GM21723 (cell line): ENCODE data around the gene CCNY.

ENCODE experiments used
- ATAC-seq: cut with Tn5 transposase; IDR thresholded peaks from one replicate; pipeline ENCODE4 v1.9.1; 2021; ENCODE audit warnings: mild to moderate bottlenecking, moderate library complexity; ENCODE audit not compliant: unreplicated experiment

The CCNY gene

DNA sequence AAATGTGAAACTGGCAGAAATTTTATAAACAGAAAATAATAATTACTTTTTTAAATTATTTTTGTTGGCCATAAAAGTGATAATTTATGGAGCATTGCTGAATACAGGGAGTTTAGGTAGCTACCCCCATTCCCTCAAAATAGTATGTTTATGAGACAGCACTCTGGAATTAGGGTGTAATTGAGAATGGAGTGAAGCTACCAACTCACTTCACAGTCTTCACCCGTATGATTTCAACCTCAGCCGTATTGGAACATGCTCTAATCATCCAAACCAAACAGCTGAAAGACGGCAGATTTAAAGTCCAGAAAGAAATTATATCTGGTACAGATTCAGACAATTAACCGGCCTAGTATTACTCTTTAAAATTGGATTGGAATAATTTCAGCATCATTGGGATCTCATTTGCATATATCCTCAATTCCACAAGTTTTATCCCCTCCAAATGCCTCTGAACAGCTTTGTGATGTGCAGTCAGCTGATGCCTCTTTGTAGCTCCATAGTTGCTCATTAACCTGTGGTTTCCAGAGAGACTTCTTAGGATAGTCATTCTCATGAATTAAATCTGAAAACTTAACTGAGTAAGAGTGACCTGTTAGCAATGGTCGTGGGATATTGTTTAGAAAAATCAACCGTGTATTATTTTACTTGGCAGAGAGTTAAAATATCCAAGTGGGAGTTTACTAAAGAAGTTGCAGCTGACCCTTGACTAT lies 209.7 kb downstream of the CCNY start:
- no peak for ATAC-seq

DNA sequence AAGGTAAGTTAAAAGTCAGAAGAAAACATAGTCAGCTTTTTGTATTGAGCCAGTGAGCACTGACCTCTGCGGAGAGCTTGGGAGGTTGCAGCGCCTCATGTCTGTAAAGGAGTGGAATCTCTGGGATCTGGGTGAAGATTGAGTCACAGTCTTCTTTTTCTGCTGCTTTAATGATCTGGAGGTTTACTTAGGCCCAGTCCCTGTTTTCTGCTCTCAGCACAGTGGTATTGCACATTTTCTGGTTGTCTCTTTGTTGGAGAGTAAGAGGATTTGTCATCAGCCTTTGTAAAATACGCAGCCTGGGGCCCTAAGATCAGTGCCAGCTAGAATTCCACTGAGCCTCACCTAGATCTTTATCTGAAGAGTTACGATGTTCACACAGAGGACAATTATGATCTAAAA lies 210.5 kb downstream of the CCNY start:
- no peak for ATAC-seq

DNA sequence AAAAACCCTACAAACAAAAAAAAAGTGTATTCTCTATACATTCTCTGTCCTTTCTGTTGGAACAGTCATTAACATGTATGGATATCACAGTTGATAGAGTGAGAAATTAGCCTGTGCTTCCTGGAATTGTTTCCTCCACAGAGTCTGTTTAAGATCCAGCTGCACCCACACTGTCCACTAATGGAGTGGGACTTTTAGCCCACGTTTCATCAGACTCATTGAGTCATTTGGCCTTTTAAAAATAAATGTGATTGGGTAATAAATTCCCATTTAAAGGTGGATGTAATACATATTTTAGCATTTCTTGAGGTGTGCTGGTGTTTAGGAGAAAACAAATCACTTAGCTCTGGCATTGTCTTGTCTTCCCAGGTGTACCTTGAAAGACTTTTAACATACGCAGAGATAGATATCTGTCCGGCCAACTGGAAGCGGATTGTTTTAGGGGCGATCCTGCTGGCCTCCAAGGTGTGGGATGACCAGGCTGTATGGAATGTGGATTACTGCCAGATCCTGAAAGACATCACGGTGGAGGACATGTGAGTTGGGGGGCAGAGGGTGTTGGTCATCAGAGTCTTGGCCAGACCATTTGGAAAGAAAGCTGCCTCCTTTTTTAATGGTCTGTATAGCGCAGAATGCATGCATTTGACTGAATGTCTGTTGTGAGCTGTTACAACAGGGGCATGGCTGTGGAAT lies 216.5 kb downstream of the CCNY start:
- no peak for ATAC-seq

DNA sequence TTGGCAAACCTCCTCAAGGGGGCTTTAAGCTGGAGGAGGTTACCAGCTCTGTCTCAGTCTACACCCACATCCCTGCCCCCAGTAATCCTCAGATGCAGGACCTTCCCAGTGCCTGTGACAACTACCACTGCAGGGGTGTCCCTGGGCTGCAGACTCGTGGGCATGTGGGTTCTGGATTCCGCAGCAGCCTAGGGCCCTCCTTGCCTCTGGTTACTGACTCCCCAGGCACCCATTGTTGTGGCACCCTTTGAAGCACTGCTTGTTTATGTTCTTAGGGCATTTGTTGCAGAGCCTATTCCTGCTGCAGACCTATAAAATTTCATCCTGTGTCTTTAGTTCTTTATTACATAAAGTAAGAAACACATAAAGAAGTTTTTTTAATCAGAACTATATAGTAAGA lies 217.7 kb downstream of the CCNY start:
- ATAC-seq = no peak

DNA sequence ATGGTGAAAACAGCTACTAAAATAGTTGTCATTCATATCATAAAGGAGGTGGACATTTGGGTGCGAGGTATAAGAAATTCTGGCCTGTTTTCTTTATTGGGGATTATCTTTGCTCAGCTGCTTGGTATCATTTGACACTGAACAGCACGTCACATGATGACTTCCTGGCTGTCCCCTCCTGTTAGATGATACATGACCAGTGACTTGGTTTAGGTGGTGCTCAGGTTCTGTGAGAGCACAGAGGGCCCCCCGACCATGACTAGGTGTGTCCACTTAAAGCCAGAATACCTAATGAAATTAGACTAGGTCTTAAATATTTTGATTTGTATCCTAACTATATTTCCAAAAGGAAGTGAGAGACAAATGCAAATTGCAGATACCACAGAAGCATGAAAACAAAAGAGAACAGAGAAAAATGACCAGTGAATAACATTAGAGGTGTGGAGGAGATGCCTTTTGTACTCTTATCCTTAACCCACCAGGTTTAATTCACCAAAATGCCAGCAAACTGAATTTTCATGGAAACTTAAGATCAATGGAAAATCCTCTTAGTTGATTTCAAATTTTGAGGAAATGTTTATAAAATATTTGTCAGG lies 218.2 kb downstream of the CCNY start:
- peak; percentile 72 for ATAC-seq

DNA sequence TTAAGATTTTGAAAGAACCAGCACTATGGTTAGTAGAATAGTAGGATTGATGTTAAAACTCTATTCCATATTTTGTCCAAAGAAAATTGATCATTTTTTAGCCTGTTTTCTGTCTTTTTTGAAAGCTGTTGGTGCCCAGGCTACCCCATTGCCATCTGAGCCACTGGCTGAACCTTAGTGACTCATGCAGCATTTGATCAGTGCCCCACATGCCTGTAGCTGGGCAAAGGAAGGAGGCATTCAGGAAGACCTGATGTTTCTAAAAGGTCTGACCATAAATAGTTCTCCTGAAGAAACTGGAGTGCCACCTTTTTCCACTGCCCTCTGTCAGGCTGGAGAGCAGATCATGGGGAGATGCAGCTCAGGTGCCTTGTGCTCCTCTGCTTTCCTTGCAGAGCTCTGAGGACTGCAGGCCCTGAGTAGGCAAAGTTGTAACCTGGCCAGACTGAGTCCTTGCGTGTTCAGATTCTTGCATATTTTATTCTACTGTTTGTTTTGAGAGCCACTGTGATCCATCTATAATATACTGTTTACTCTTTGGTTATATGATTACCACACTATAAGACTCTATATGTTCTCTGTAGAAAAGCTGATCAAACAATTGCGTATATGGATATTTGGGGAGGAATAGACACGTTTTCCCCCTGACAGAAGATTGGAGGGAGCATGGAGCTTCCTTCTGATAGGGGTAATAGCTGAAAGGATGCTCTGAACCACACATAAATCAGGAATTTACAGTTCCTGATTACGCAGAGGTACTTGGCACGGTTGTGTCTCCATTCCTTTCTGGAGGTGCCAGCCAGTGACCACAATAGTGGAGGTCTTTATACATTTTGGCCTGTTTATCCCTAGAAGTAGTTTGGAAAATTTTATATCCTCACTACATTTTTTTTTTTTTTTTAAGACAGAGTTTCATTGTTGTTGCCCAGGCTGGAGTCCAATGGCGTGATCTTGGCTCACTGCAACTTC lies 219.9 kb downstream of the CCNY start:
- ATAC-seq = no peak

DNA sequence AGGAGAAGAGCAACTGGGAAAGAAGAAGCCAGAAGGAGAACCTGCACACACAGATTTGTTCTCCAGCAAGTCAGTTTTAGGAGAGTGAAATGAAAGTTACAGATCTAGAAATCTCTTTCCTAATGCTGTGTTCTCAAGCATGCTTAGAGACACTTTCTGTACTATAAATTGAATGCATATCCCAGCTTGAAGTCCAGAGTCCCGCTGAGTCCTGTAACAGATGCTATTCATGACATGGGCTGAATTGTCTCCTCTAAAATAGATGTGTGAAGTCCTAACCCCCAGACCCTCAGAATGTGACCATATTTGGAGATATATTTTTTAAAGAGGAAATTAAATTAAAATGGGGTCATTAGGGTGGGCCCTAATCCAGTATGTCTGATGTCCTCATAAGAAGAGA lies 222.0 kb downstream of the CCNY start:
- no peak for ATAC-seq

DNA sequence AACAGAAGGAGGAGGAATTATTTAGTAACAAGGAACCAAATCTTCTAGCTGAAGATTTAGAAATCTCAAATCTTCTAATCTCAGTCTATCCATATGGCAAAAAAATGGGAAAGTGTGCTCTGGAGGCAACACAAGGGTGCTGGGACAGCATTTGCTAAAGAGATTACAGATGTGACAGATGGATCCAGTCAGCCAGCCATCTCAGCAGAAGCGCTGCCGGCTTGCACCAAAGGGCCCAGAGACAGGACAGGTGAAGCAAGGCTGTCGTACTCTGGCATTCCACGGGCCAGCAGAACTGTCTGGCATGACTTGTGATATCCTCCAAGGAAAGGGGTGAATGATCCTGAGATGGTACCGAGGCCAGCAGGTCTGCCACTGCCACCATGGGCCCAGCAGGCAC lies 223.1 kb downstream of the CCNY start:
- no peak for ATAC-seq

DNA sequence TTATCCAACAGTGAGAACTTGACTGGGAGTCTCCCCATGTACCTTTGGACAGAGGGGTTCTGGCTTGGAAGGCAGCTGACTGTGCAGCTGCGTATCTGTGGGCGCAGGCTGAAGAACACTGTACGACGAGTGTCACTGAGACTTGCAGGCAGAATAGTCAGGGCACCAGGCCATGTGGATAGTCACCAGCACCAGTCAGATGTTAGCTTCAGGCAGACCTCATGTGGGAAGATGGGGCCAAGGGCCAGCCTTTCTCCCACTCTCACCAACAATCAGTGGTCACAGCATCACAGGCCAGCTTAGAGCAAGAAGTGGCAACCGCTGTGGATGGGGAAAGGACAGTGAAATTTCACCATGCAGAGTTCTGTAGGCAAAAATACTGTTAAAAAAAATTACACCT lies 225.4 kb downstream of the CCNY start:
- no peak for ATAC-seq

DNA sequence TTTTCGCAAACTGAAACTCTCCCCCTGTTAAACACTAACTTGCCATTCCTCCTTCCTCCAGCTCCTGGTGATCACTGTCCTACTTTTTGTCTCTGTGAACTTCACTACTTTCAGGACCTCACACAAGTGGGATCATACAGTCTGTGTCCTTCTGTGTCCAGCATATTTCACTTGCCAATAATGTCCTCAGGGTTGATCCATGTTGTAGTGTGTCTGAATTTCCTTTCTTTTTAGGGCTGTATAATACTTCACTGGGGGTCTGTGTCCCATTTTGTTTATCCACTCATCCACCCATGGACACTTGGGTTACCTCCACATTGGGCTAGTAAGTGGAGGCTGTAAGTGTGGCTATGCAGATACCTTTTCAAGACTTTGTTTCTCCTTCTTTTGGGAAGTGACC lies 226.1 kb downstream of the CCNY start:
- ATAC-seq = no peak

DNA sequence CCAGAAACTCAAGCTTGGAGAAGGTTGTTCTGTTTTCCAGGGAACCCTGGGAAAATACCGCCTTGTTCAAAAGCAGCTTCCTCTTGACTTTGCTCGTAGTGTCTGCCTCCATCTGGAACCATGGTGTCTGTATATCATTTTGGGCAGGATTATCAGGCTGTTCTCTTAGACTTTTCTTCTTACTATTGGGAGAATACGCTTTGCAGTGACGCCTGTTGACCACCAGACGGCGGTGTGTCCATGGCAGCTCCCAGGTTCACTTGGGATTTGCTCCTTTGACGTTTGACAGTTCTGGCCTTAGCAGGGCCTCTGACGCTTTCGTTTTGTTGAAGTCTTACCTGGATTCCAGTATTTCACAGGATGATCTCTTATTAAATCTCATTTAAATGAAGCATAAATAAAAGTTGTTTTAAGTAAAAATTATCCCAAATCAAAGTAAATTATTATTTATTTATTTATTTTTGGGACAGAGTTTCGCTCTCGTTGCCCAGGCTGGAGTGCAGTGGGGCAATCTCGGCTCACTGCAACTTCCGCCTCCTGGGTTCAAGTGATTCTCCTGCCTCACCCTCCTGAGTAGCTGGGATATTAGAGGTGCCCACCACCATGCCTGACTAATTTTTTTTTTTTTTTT lies 227.1 kb downstream of the CCNY start:
- no peak for ATAC-seq

DNA sequence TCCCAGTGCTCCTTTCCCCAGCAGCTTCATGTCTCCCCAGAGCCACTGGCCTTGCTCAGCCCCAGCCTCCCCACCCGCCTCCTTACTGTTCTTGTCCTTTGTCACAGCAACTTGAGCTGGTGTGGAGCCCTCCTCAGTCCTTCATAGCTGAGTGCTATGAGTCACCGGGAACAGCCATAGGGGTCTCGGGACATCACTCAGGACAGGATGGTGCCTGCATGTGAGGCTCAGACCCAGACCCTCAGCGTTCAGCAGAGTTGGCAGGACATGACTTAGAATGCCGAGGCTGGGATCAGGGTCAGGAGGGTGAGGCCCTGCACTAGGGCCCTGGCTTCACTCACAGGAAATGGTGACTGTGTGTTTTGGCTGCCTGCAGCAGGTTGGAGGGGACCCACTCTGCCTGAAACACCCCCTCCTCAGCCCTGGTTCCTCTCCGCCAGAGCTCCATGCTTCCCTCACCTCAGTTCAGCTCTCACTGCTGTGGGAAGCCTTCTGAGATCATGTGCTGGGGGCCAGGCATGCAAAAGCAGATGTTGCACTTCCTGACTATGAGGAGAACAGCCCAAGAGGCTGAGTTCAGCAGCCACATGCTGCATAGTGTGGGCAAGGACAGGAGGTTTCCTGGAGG lies 228.1 kb downstream of the CCNY start:
- peak; percentile 81 for ATAC-seq

DNA sequence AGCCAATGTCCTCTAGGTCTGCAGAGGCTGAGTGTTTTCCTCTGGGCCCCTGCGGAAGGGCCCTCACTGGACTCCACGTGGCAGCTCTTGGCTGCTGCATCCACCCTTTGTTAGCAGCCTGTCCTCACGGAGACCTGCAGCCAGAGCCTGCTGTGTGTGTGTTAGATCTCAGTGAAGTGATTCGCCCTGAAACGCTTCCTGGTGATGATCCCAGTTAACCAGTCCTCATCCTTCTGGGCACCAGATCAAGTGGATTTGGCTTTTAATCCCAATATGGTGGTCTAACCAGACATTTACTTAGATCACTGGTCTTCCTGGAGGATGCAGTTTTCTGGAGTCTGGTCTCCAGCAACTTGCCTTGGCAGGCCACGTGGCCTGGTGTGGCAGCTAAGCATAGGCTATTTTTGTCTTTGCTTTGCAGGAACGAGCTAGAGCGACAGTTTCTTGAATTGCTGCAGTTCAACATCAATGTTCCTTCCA lies 229.3 kb downstream of the CCNY start:
- no peak for ATAC-seq

DNA sequence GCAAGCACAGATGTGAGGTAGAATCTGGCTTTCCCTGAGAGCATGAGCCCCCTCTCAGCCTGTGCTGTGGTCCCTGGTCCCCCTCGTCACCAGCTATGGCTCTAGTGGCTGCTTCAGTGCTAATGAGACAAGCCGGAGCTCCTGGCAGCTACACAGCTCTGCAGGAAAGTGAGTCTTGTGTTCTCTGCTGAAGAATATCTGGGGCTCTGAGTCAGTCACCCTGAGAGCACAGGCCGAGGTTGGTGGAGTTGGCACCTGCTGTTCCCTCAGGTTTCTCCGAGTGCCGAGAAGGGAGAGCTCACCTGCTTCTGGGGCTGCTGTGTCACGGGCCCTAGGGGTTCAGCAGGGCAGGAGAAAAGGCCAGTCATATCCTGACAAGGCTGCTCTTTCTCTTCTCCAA lies 231.6 kb downstream of the CCNY start:
- no peak for ATAC-seq

DNA sequence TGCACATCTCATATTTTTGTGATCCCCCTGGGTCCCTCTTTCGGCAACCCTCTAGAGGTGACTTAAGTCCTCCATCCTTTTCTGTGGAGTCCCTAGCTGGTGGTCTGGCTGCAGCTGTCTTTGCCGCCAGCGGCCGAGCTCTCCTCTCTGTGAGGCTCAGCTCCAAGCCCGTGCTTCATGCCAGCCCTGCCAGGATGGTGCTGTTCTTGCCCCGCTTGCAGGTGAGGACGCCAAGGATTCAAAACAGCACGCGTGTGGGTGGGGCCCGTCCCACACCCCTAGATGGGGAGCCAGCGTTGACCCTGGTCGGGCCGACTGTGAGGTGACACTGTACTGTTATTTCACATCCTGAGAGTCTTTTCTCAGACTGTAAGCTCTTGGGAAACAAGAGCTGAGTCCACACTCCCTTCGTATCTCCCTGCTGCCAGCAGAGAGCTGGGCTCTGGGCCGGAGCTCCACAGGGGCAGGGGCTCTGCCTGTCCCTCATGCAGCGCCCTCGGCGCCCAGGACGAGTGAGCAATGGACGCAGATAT lies 232.2 kb downstream of the CCNY start:
- ATAC-seq = no peak

DNA sequence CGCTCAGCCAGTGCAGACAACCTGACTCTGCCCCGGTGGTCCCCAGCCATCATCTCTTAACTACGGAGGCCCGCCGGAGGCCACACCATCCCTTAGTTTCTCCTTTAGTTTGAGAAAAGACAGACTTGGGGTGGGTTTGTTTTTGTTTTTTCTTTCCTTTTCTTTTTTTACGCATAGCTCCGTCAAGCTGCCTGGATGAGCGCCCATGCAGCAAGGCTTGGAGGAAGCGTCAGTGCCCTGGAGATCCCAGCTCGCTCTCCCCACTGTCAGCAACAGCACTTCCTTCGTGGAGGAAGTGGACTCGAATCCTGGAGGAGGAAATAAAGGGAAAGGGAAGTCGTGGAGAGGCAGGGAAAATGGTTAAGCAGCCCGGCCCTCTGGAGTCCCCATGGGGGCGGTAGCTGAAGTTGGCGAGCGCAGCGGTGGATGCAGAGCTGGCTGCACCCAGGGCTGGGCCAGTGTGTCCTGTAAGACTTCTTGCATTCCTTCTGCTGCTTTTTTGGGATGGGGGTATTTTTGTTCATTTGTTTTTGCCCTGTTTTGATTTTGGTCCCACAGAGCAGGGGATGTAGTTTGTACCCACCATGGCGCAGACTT lies 232.9 kb downstream of the CCNY start:
- ATAC-seq = no peak

DNA sequence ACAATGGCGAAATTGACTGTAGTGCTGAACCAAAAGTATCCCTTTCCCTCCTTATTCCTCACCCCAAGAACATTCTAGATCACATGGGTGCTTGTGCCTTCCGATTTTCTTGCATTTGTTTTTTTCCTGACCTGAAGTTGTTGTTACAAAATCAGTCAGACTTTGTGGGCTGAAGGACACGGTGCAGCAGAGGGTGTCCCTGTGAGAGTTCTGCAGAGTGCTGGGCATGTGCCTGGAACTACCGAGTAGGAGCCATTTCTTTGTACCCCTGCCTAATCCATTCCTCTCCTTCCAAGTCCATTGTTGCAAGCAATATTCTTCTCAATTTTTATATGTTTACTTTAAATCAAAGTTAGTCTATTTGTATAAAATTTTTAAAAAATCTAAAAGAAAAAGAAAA lies 233.5 kb downstream of the CCNY start:
- ATAC-seq = no peak

DNA sequence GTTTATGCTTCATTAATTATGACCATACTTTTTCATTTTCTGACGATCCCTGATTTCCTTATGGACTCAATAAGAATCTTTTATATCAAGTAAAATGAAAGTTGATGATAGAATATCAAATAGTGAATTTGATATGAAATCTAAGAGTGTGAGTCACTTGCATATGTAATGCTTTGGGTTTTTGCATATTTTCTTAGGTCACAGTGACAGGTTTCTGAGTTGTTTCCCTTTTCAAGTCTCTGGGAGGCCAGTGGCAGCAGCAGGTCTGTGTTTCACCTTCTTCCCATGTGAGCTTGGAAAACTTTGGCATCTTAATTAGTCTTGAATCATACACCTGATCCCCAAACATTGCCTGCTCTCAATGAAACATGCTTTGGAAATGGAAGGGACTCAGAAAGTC lies 234.1 kb downstream of the CCNY start:
- no peak for ATAC-seq

DNA sequence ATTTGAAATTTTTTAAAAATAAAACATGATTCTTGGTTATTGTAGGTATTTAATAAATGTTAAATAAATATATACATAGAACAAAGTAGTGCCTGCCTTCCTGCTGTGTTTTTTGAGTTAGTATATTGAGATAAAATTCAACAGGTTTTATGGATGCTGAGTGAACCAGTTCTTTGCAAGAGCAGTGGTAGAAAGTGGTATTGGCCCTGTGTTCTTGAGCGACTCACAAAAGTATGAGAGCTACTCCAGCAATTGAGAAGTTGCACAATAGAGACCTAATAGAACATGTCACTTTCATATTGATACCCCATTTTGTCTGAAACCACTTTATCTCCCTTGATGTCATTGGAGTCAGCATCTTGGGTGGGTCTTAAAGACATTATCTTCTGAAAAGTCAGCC lies 236.3 kb downstream of the CCNY start:
- ATAC-seq = no peak

DNA sequence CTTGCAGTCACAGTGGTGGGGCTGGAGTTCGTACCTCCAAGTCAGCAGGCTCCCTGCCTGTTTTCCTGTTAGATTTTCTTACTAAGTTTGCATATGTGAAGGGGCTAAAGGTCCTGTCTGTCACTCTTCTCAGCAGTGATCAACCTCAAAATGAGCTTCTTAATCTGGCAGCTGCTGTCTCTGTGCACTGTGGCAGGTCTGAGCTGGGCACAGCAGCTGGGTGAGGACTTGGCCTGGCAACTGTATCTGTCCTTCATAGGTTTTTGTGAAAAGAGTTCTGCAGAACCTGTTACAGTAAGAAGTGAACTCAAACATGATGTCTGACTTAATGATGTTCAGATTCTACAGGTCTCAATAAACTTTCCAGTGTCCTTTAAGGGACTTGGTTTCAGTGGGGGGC lies 237.5 kb downstream of the CCNY start:
- no peak for ATAC-seq
